ENCODE results near the gene OLA1.

Gene OLA1

DNA sequence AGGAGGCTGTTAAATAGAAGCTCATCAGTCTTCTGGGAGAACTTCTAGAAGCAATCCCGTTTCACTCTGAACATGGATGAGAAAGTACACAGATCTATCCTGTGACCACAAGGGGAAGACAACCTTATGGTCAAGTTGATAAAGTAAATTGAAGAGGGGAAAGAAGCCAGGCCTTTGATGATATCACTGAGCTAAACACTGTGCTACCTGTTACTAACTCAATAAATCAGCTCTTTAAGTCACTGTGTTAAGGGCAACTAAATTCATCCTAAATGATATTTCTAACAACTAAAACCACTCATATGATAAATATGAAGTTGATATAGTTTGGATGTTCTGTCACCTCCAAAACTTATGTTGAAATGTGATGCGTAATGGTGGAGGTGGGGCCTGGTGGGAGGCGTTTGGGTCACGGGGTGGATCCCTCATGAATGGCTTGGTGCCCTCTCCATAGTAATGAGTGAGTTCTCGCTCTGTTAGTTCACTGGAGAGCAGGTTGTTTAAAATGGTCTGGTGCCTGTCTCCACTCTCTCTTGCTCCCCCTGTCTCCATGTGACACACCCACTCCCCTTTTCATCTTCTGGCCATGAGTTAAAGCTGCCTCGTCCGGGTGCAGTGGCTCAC lies 23.6 kb downstream of the OLA1 start:
- DNase-seq (ENCODE audit: low spot score), result no peak

GRCh38 chr2:174224125-174224524 lies 24.2 kb downstream of the OLA1 start:
- no peak for DNase-seq (ENCODE audit: low spot score)

- no peak for DNase-seq (ENCODE audit: low spot score)
These were observed 24.9 kb downstream of the OLA1 start for GRCh38 chr2:174223388-174223787.

- no peak for DNase-seq (ENCODE audit: low spot score)
These were observed 26.2 kb downstream of the OLA1 start for GRCh38 chr2:174222154-174222553.

DNA sequence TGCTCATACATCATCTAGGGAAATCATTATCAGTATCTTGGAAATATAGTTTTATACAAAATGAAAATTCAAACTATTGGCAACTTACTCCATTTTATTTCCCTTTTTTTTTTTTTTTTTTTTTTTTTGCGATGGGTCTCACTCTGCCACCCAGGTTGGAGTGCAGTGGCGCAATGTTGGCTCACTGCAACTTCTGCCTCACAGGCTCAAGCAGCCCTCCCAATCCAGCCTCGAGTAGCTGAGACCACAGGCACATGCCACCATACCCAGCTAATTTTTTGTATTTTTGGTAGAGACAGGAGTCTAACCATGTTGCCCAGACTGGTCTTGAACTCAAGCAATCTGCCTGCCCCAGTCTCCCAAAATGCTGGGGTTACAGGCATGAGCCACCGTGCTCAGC lies 29.0 kb downstream of the OLA1 start:
- DNase-seq (ENCODE audit: low spot score), result no peak

- no peak for DNase-seq (ENCODE audit: low spot score)
These were observed 29.6 kb downstream of the OLA1 start for GRCh38 chr2:174218773-174219172.

DNA sequence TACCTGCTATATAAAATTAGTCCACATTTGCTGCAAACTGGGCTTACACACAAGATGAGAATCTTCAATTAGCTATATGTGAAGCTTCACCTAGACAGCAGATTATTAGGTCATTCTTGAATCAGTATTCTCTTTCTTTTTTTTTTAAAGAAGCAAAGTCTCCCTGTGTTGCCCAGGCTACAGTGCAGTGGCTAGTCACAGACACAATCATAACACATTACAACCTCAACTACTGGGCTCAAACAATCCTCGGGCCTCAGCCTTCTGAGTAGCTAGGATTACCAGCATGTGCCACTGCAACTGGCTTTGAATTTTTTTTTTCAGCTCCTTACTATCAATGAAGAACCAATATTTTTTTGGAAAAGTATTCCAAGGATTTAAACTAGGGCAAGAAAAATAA lies 30.5 kb downstream of the OLA1 start:
- DNase-seq (ENCODE audit: low spot score), result no peak

DNA sequence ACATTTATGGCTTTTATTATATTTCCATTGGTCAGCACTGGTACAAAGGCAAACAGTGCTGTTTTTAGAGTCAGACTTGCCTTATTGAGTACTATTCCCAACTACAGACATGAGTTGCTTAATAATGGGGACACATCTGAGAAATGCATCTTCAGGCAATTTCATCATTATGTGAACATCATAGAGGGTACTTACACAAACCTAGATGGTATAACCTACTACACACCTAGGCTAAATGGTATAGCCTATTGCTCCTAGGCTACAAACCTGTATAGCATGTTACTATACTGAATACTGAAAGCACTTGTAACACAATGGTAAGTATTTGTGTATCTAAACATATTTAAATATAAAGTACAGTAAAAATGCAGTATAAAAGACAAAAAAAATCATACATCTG lies 36.4 kb downstream of the OLA1 start:
- DNase-seq (ENCODE audit: low spot score), result no peak

GRCh38 chr2:174210862-174211261 lies 37.5 kb downstream of the OLA1 start:
- no peak for DNase-seq (ENCODE audit: low spot score)

DNA sequence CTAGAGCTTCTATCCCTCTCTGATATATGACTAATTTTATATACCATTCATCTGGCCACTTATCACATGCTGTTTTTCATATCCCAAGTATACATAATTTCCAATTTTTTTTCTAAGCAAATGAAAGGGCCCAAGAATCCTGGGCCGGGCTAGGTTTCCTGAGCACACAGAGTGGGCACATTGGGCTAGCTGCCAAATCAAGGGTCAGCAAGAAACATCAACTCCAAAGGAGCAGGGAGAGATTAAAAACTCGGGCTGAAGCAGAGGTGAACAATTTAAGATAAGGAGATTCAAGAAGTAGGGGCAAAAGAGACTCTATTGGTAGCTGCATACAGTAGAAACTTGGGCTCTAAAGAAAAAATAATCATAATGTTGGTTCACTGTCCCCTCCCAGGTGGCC lies 39.0 kb downstream of the OLA1 start:
- DNase-seq (ENCODE audit: low spot score), result no peak

GRCh38 chr2:174208026-174208425 lies 40.3 kb downstream of the OLA1 start:
- no peak for DNase-seq (ENCODE audit: low spot score)

- no peak for DNase-seq (ENCODE audit: low spot score)
These were observed 42.8 kb downstream of the OLA1 start for GRCh38 chr2:174205562-174205961.

GRCh38 chr2:174202188-174202587 lies 46.1 kb downstream of the OLA1 start:
- DNase-seq (ENCODE audit: low spot score), result no peak

DNA sequence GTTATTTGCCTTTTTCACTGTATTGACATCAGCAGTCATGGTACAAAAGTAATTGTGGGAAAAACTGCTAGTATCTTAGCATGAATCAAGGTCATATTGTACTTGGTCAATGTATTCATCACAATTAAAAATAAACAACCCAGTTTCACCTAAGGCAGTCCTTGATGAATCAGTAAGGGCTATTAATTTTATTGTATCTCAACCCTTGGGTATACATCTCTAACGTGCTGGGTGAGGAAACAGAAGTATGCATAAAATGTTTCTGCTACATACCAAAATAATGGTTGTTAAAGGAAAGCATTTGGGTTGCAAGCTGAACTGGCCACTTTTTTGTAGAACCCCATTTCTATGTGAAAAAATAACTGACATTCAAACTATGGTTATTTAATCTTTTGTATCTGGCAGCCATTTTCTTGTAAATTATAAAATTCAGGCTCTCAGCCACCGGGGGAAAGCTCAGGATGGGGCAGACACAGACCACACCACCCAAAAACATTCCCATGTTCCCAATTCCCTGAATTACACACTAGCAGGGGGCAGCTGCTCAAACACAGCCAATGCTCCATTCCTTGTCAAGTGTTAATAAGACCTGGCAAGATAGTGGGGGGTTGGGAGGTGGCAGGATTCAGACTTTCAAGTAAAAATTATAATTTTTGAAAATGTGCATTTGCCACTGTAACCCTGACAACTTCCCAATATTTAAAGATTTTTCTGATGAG lies 49.3 kb downstream of the OLA1 start:
- DNase-seq (ENCODE audit: low spot score), result no peak

DNA sequence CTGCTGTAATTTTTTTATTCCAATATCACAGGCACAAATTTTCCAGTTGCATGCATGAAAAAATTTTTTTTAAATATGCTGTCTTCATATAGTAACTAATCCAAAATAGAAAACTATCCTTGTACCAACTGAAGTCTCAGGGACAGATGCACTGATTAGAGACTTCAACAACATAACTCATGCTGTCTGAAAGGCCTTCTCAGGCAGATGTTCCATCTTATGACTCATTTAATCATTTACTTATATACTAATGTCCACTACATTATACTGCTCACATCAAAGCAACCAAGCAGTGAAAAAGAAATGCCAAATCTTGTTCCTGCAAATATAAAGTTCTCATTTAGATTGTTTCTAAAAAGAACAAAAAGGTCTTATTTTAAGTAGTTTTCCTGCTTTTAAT lies 53.1 kb downstream of the OLA1 start:
- DNase-seq (ENCODE audit: low spot score), result no peak

DNA sequence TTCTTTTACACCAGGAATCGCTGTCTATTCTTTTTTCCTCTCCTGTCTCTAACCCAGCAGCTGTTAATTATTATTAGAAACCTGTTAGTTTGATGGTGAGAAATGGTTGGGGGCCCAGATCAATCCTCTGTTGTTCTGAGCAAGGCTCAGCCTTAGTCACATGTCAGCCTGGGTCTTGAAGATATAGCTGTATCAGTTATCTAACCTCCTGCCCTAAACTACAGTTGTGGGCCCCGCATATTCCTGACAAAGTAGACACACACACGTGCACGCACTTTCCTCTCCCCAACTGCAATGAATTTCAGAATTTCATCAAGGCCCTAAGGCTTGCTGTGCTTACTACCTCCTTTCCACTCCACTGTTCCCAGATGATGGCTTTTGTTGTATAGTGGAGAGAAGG lies 54.6 kb downstream of the OLA1 start:
- DNase-seq (ENCODE audit: low spot score), result no peak

DNA sequence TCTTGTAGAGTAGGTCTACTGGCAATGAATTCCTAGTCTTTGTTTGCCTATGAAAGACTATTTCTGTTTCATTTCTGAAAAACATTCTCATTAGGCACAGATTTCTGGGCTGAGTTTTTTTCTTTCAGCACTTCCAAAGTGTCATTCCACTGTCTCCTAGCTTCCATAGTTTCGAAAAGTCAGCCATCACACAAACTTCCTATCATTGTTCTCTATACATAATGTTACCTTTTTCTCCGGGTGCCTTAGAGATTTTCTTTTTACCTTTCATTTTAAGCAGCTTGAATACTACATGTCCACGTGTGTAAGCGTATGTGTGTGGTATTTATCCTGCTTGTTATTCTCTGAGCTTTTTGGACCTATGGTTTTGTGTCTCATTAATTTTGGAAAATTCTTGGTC lies 55.7 kb downstream of the OLA1 start:
- no peak for DNase-seq (ENCODE audit: low spot score)

- DNase-seq (ENCODE audit: low spot score), result no peak
These were observed 56.8 kb downstream of the OLA1 start for GRCh38 chr2:174191342-174192074.

DNA sequence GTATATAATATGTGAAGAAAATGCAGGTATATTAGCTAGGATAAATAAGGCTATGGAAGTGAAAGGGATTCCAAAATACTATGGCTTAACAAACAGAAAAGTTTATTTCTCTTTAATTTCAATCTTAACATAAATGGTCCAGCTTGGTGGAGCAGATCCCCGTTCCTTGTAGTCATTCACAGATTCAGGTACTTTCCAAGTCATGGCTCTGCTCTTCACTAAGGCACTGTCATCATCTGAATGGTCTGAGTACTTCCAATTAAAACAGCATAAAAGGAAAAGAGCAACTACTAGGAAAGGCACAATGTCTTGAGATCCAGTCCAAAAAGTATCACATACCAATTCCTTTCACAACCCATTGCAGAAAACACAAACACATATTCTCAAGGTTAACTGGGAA lies 63.4 kb downstream of the OLA1 start:
- DNase-seq (ENCODE audit: low spot score), result no peak

DNA sequence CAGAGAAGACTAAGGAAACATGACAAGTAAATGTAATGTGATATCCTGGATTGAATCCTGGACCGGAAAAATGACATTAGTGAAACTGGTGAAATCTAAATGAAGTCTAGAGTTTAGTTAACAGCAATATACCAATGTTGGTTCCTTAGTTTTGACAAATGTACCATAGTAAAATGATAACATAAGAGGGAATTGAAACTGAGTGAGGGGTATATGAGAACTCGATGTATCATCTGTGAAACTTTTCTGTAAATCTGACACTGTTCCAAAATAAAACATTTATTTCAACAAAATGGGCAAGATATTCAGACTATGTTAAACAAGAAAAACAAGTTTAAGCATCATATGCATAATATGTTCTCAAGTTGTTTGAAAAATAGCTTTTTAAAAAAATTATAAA lies 63.8 kb downstream of the OLA1 start:
- DNase-seq (ENCODE audit: low spot score), result no peak

DNA sequence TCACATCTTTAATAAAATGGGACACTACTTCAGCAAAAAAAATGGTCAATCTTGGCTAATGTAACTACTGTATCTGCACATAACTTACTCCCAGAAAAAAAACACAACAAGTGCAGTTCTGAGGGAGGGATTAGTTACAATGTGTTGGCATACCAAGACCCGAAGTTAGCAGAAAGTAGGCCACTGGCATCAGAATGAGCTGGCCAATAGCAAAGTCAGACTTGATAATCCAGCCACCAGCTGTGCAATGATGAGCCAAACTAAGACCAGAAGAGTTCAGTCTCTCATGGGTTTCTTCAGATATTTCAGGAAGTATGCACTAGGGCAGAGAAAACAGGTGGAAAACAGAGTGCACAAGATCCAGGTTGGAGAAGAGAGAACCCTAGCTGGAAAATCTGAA lies 65.3 kb downstream of the OLA1 start:
- no peak for DNase-seq (ENCODE audit: low spot score)

DNA sequence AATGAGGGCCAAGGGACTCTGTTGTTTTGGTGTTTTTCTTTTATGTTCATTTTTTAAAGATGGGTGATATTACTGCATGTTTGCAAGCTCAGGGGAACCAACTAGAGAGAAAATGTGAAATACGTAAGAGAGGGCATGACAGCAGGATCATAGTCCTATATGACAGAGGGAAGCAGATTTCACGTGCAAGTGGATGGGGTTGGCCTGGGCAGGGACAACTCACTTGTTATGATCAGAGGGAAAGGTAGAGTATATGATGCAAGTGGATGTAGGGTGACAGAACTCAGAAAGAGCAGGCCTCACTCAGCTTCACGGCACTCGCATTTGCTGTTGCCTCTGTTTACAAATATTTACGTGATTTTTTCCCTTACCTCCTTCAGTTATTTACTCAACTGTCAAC lies 67.0 kb downstream of the OLA1 start:
- DNase-seq (ENCODE audit: low spot score), result no peak

- no peak for DNase-seq (ENCODE audit: low spot score)
These were observed 67.6 kb downstream of the OLA1 start for GRCh38 chr2:174180726-174181236.

Measured in left forelimb (tissue), 1 donor.